Neural cell (in vitro differentiated cells): ENCODE results near the gene NCDN. TPM values are rescaled to one million over a fixed set of nuclear protein-coding genes. Genes with fewer than 3 reads are reported as not detected.

Experiments used
- H2AFZ ChIP-seq: fragments of 200-600, 300-800 bp; sonication (generic), shearing (Covaris generic); 2 replicates; pipeline ENCODE4 v1.6.0; 2014; ENCODE audit warnings: low read depth, mild to moderate bottlenecking, antibody characterized with exemption, low read length, moderate library complexity
- H3F3A ChIP-seq: fragments of 200-600 bp; shearing (Covaris generic); 2 replicates; pipeline ENCODE4 v1.6.1; 2016; ENCODE audit warnings: mild to moderate bottlenecking, moderate library complexity, mixed read lengths, antibody characterized with exemption, low read length; ENCODE audit not compliant: insufficient read depth, poor library complexity, severe bottlenecking
- H3K27ac ChIP-seq: fragments of 200-600, 300-800 bp; sonication (generic), shearing (Covaris generic); 2 replicates; pipeline ENCODE4 v1.5.1; 2014; ENCODE audit warnings: mild to moderate bottlenecking, low read length, moderate library complexity
- H3K27me3 ChIP-seq: fragments of 300-800, 200-600 bp; sonication (generic), shearing (Covaris generic); 2 replicates; pipeline ENCODE4 v1.6.0; 2014; ENCODE audit warnings: mild to moderate bottlenecking, low read depth, low read length, moderate library complexity; ENCODE audit not compliant: insufficient read depth
- H3K36me3 ChIP-seq: fragments of 300-800, 200-600 bp; sonication (generic), shearing (Covaris generic); 2 replicates; pipeline ENCODE4 v1.5.1; 2014; ENCODE audit warnings: mild to moderate bottlenecking, antibody characterized with exemption, low read length, moderate library complexity; ENCODE audit not compliant: insufficient read depth
- H3K4me2 ChIP-seq: fragments of 300-800, 200-600 bp; sonication (generic), shearing (Covaris generic); 2 replicates; pipeline ENCODE4 v1.6.0; 2014; ENCODE audit warnings: mild to moderate bottlenecking, low read length
- H3K4me3 ChIP-seq: fragments of 300-800, 200-600 bp; sonication (generic), shearing (Covaris generic); 2 replicates; pipeline ENCODE4 v1.5.1; 2014; ENCODE audit warnings: mild to moderate bottlenecking, low read length, moderate library complexity
- H3K79me2 ChIP-seq: fragments of 200-600 bp; shearing (Covaris generic); replicated peaks from 2 replicates; pipeline ENCODE4 v1.6.0; 2014; ENCODE audit warnings: mild to moderate bottlenecking, low read length, moderate library complexity; ENCODE audit not compliant: insufficient read depth
- H3K9ac ChIP-seq: fragments of 300-800, 200-600 bp; sonication (generic), shearing (Covaris generic); 2 replicates; pipeline ENCODE4 v1.6.1; 2016; ENCODE audit warnings: mild to moderate bottlenecking, low read length, mixed read lengths
- H3K9me2 ChIP-seq: fragments of 200-600 bp; shearing (Covaris generic); 2 replicates; pipeline ENCODE4 v1.6.1; 2016; ENCODE audit warnings: mild to moderate bottlenecking, low read length, mixed read lengths; ENCODE audit not compliant: insufficient read depth
- H3K9me3 ChIP-seq: fragments of 200-600, 300-800 bp; sonication (generic), shearing (Covaris generic); 2 replicates; pipeline ENCODE4 v1.6.1; 2016; ENCODE audit warnings: mild to moderate bottlenecking, mixed run types, low read length, moderate library complexity, mixed read lengths
- H4K20me1 ChIP-seq: fragments of 200-600 bp; shearing (Covaris generic); 2 replicates; pipeline ENCODE4 v1.6.1; 2016; ENCODE audit warnings: mild to moderate bottlenecking, mixed run types; ENCODE audit not compliant: insufficient read depth
- CTCF ChIP-seq: fragments of 450-650 bp; IDR thresholded peaks from 2 replicates; pipeline ENCODE4 v1.5.1; 2014; ENCODE audit warnings: antibody characterized with exemption, mild to moderate bottlenecking, moderate library complexity; ENCODE audit not compliant: poor library complexity, severe bottlenecking
- EP300 ChIP-seq: fragments of 450-650 bp; conservative IDR thresholded peaks from 2 replicates; pipeline ENCODE4 v1.6.1; 2014; ENCODE audit warnings: antibody characterized with exemption, mild to moderate bottlenecking, moderate library complexity; ENCODE audit not compliant: poor library complexity, severe bottlenecking
- EZH2 ChIP-seq: fragments of 200-600, 300-800 bp; shearing (Covaris generic), sonication (generic); IDR thresholded peaks from 2 replicates; pipeline ENCODE4 v1.6.1; 2014; ENCODE audit warnings: antibody characterized with exemption, low read length, borderline replicate concordance, mild to moderate bottlenecking; ENCODE audit not compliant: insufficient read depth, poor library complexity, severe bottlenecking
- MXI1 ChIP-seq: fragments of 450-650 bp; conservative IDR thresholded peaks from 2 replicates; pipeline ENCODE4 v1.6.1; 2014; ENCODE audit warnings: antibody characterized with exemption, mild to moderate bottlenecking; ENCODE audit not compliant: poor library complexity, severe bottlenecking
- POLR2AphosphoS5 ChIP-seq: IDR thresholded peaks from 2 replicates; pipeline ENCODE4 v1.6.1; 2012
- RAD21 ChIP-seq: fragments of 450-650 bp; conservative IDR thresholded peaks from 2 replicates; pipeline ENCODE4 v1.6.1; 2014; ENCODE audit warnings: antibody characterized with exemption, mild to moderate bottlenecking, moderate library complexity
- REST ChIP-seq: IDR thresholded peaks from 2 replicates; pipeline ENCODE4 v1.6.1; 2012; ENCODE audit warnings: borderline replicate concordance
- SMC3 ChIP-seq: fragments of 450-650 bp; conservative IDR thresholded peaks from 2 replicates; pipeline ENCODE4 v1.6.1; 2014; ENCODE audit warnings: antibody characterized with exemption, mild to moderate bottlenecking, moderate library complexity; ENCODE audit not compliant: poor library complexity
- TAF1 ChIP-seq: IDR thresholded peaks from 2 replicates; pipeline ENCODE4 v1.6.1; 2012; ENCODE audit warnings: low read depth
- polyA plus RNA-seq: library from polyadenylated mRNA; depleted of rRNA; stranded (reverse); fragments of >200 nt; gene quantifications from 2 replicates; pipeline ENCODE4 v1.2.3, GENCODE V29; 2014

The NCDN gene
- polyA plus RNA-seq, 1 donor from 2014 or later = 66.1 TPM

GRCh38 chr1:35573198-35574124 lies 15.9 kb downstream of the NCDN start, which contains the start of gene TFAP2E:
Gene TFAP2E, plus strand, starts transcription at chr1:35573314. Its CDS starts 264 bp downstream, at chr1:35573578.
- Histone ChIP-seq H3K9ac (peak within 1 kb of the TSS; percentile 11), H2AFZ (no peak within 1 kb of the TSS), H3K9me3 (no peaks in the 10 kb centered on the region), H4K20me1 (no peaks in the 10 kb centered on the region), H3K4me3 (peak within 1 kb of the TSS; percentile 66), H3K4me2 (no peak within 1 kb of the TSS), H3K36me3 (no peaks in the 10 kb centered on the region), H3F3A (no peaks in the 10 kb centered on the region), H3K27me3 (peaks cover 86% of the 10 kb centered on the region), H3K9me2 (no peaks in the 10 kb centered on the region), H3K27ac (no peak within 1 kb of the TSS), H3K79me2 (no peaks in the 10 kb centered on the region)
- no peak for TF ChIP-seq MXI1
- no peak for TF ChIP-seq TAF1
- no peak for TF ChIP-seq RAD21
- peak; percentile 86 for TF ChIP-seq EZH2
- no peak for TF ChIP-seq REST
- TF ChIP-seq CTCF = no peak
- TF ChIP-seq SMC3 = no peak
- peak; percentile 49 for TF ChIP-seq POLR2AphosphoS5
- no peak for TF ChIP-seq EP300

- Histone ChIP-seq H3K36me3 (no peaks in the 10 kb centered on the region), H3K9ac (no peak overlapping the region), H3K27ac (no peak overlapping the region), H3K9me3 (no peaks in the 10 kb centered on the region), H3K9me2 (no peaks in the 10 kb centered on the region), H3F3A (no peaks in the 10 kb centered on the region), H3K4me3 (no peak overlapping the region), H3K79me2 (no peaks in the 10 kb centered on the region), H3K4me2 (no peak overlapping the region), H3K27me3 (peaks cover 94% of the 10 kb centered on the region), H2AFZ (no peak overlapping the region), H4K20me1 (no peaks in the 10 kb centered on the region)
- TF ChIP-seq EZH2 (peak; percentile 27), TAF1 (no peak), REST (no peak), CTCF (no peak)
Measured at GRCh38 chr1:35574125-35574654, 16.6 kb downstream of the NCDN start.
